Measurements from ENCODE around the gene ACSS3.

Gene ACSS3

DNA sequence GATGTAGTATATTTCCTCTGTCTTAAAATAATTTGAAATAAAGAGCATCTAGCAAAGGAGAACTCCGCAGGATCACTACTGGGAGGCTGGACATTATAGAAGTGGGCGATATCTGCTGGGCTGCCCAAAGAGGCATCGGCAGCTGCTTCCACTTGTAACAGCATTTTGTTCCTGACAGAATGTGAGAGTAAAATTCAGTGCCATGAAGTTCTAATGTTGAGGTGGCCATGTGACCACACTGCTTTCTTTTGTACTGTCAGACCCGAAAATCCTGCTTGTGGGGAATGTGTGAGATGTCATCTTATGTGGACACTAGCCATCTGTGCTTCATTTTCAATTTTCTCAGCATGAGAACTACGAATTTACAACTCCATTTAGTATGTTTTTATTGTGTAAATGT is 151.9 kb downstream of the ACSS3 start:
- Histone ChIP-seq H3K27me3 (replicated peaks; ENCODE audit: control insufficient read depth, insufficient read depth, low read length) (no peaks in the 10 kb centered on the region), H3K4me3 (replicated peaks; ENCODE audit: low read depth, low read length) (no peak overlapping the region), H3K36me3 (ENCODE audit: control insufficient read depth, insufficient read depth, low read length) (no peaks in the 10 kb centered on the region)
- TF ChIP-seq, protein P1, sequence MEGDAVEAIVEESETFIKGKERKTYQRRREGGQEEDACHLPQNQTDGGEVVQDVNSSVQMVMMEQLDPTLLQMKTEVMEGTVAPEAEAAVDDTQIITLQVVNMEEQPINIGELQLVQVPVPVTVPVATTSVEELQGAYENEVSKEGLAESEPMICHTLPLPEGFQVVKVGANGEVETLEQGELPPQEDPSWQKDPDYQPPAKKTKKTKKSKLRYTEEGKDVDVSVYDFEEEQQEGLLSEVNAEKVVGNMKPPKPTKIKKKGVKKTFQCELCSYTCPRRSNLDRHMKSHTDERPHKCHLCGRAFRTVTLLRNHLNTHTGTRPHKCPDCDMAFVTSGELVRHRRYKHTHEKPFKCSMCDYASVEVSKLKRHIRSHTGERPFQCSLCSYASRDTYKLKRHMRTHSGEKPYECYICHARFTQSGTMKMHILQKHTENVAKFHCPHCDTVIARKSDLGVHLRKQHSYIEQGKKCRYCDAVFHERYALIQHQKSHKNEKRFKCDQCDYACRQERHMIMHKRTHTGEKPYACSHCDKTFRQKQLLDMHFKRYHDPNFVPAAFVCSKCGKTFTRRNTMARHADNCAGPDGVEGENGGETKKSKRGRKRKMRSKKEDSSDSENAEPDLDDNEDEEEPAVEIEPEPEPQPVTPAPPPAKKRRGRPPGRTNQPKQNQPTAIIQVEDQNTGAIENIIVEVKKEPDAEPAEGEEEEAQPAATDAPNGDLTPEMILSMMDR (IDR thresholded peaks at IDR 0.05; ENCODE audit: insufficient read depth, low read length, poor library complexity, severe bottlenecking), result no peak
- no peak for DNase-seq (ENCODE audit: extremely low read depth, insufficient read length)

DNA sequence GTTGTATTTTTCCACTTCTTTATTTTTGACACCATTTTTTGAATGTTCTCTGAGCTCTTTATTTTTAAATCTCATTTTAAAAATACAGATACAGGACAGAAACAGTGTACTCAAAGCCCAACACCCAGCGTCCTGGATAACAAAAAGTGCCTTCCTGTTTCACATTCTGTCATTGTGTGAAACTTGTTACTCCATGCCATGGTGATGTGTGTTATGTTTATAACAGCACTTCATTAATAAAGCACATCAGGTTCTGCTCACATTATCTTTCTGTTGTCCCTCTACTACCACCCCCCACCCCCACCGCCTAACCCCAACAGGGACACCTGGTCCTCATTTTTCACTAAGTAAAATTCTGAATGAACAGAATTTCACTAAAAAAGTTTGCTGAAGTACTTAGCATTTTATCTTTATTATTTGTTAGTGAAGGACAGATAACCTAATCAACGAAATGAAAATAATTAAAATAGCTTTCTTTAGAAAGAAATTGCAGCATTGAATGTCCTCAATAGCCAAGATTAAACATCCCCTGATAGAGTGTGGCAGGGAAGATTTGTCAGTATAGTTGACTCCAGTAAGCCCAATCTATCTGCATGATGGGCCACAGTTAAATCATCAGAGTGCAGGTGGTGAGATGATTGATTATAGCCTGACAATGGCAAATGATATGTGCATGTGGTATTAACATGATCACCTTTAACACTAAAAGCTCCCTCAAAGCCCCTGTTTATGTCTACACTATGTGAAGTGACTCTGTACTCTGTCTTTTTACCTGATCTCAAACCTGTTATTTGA is 153.9 kb downstream of the ACSS3 start:
- DNase-seq (ENCODE audit: extremely low read depth, insufficient read length), result no peak
- Histone ChIP-seq H3K4me3 (replicated peaks; ENCODE audit: low read depth, low read length) (no peak overlapping the region), H3K36me3 (ENCODE audit: control insufficient read depth, insufficient read depth, low read length) (no peaks in the 10 kb centered on the region), H3K27me3 (replicated peaks; ENCODE audit: control insufficient read depth, insufficient read depth, low read length) (no peaks in the 10 kb centered on the region)
- TF ChIP-seq, protein P1 (IDR thresholded peaks at IDR 0.05; ENCODE audit: insufficient read depth, low read length, poor library complexity, severe bottlenecking), result no peak

DNA sequence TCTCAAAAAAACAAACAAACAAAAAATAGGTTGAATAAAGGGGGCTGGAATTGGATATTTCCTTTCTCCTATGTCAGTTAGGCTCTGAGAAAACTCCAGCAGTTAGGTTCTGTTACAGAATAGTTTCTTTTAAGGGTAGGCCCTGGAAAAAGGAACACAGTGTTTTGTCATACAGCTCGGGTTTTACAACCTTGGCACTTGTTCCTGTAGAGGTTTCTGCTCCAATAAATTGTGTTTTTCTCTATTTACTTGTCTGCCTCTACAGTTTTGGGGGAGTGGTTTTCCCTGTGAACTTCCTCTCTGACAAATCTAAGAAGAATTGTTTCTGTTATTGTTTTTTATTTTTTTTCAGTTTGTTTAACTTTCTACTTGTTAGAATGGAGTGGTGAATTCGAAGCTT is 167.6 kb downstream of the ACSS3 start:
- TF ChIP-seq, protein P1 (IDR thresholded peaks at IDR 0.05; ENCODE audit: insufficient read depth, low read length, poor library complexity, severe bottlenecking), result no peak
- Histone ChIP-seq H3K36me3 (ENCODE audit: control insufficient read depth, insufficient read depth, low read length) (no peaks in the 10 kb centered on the region), H3K4me3 (replicated peaks; ENCODE audit: low read depth, low read length) (no peak overlapping the region), H3K27me3 (replicated peaks; ENCODE audit: control insufficient read depth, insufficient read depth, low read length) (no peaks in the 10 kb centered on the region)
- no peak for DNase-seq (ENCODE audit: extremely low read depth, insufficient read length)

DNA sequence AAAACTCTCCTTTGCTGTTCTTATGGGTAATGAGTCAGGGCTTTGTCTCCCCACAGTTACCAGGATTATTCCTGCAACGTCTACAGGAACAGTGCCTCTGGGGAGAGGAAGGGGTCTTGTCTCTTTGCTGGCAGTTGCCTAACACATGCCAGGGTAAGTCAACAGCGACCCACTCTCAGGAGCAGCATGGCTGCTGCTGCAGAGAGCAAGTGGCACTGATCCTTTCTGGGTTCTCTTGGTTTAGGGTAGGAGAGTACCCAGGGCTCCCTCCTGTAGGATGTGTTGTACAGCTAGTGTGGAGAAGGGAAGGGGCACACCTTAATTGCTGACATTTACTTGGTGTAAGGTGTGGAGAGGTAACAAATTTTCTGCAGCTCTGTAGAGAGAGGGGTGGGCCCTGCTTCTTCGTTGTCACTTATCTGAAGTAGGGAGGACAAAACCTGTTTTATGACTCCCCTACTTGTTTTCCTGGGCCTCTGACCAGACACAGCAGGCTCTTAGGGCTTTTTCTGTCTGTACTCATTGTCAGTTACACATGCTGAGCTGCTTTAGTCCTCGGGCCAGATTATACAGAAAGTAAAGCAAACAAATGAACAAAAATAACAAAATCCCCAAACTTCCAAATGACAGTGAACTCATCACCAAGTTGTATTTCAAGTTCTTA is 168.2 kb downstream of the ACSS3 start:
- no peak for DNase-seq (ENCODE audit: extremely low read depth, insufficient read length)
- Histone ChIP-seq H3K36me3 (ENCODE audit: control insufficient read depth, insufficient read depth, low read length) (no peaks in the 10 kb centered on the region), H3K4me3 (replicated peaks; ENCODE audit: low read depth, low read length) (no peak overlapping the region), H3K27me3 (replicated peaks; ENCODE audit: control insufficient read depth, insufficient read depth, low read length) (no peaks in the 10 kb centered on the region)
- TF ChIP-seq, protein P1 (IDR thresholded peaks at IDR 0.05; ENCODE audit: insufficient read depth, low read length, poor library complexity, severe bottlenecking), result no peak

DNA sequence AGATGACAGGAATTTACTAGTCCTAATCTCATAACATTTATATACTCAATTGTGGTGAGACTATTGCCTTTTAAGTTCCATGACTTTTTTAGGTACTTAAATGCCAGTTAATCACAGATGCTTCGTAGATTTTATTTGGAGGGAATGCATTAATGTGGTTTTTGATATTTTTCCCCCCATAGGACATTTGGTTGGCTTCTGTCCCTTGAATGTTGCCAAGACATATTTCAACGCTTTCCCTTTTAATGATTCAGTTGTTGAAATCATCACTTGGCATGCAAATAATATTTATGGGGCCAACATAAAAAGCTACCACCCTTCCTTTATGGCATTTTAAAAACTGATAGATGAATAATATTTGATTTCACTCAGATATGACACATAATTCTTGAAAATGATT is 172.1 kb downstream of the ACSS3 start:
- no peaks in the 10 kb centered on the region for H3K36me3 ChIP-seq (ENCODE audit: control insufficient read depth, insufficient read depth, low read length)
- H3K4me3 ChIP-seq (replicated peaks; ENCODE audit: low read depth, low read length), result no peak overlapping the region
- TF ChIP-seq, protein P1 (IDR thresholded peaks at IDR 0.05; ENCODE audit: insufficient read depth, low read length, poor library complexity, severe bottlenecking), result no peak
- no peak for DNase-seq (ENCODE audit: extremely low read depth, insufficient read length)
- no peaks in the 10 kb centered on the region for H3K27me3 ChIP-seq (replicated peaks; ENCODE audit: control insufficient read depth, insufficient read depth, low read length)

All from GM06990 (cell line).